ENCODE data around the gene GAB2.

GAB2 gene

DNA sequence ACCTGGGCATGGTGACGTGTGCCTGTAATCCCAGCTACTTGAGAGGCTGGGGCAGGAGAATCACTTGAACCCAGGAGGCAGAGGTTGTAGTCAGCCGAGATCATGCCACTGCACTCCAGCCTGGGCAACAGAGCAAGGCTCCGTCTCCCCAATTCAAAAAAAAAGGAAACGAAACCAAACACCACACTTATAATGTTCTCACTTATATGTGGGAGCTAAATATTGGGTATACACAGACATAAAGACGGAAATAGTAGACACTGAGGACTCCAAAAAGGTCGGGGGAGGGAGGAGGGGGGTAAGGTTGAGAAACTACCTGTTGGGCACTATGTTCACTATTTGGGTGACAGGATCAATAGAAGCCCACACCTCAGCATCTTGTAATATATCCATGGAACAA is 94.3 kb downstream of the GAB2 start:
- ATAC-seq: no peak
- TF ChIP-seq TCF4 (CRISPR knock-in tag; IDR thresholded peaks at IDR 0.05; ENCODE audit: borderline replicate concordance) (no peak), ZNF8 (CRISPR knock-in tag; IDR thresholded peaks at IDR 0.05) (no peak)
- TF ChIP-seq, protein P1, sequence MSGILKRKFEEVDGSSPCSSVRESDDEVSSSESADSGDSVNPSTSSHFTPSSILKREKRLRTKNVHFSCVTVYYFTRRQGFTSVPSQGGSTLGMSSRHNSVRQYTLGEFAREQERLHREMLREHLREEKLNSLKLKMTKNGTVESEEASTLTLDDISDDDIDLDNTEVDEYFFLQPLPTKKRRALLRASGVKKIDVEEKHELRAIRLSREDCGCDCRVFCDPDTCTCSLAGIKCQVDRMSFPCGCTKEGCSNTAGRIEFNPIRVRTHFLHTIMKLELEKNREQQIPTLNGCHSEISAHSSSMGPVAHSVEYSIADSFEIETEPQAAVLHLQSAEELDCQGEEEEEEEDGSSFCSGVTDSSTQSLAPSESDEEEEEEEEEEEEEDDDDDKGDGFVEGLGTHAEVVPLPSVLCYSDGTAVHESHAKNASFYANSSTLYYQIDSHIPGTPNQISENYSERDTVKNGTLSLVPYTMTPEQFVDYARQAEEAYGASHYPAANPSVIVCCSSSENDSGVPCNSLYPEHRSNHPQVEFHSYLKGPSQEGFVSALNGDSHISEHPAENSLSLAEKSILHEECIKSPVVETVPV (CRISPR knock-in tag; IDR thresholded peaks at IDR 0.05): no peak

DNA sequence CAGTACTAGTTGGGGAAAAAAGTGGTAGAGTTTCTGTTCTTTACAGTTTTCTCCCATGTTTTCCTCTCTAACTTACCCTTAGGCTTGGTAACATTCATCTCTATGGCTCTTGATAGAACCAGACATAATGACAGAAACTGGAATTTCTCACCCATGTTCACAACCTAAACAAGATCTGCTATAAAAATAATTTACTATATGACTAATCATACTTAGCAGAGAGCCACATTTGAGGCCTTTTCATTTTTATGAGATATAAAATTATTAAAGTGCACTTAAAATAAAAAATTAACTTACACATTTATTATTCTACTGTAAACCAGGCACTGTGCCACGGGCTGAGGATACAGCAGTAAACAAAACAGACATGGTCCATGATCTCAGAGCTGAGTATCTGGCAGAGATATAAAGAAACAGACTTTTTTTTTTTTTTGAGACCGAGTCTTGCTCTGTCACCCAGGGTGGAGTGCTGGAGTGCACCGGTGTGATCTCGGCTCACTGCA is 98.1 kb downstream of the GAB2 start:
- TF ChIP-seq TCF4 (CRISPR knock-in tag; IDR thresholded peaks at IDR 0.05; ENCODE audit: borderline replicate concordance) (0 out of 2 replicates have a peak, but pooled peaks have one; percentile 58), ZFP30 (CRISPR knock-in tag; IDR thresholded peaks at IDR 0.05) (no peak), ZC3H10 (CRISPR knock-in tag; IDR thresholded peaks at IDR 0.05) (peak; percentile 36; the same call in 1 of the 2 replicates), RARB (CRISPR knock-in tag; IDR thresholded peaks at IDR 0.05) (no peak), ZNF565 (CRISPR knock-in tag; conservative IDR thresholded peaks at IDR 0.05; ENCODE audit: low read depth) (no peak), ARNTL (CRISPR knock-in tag; IDR thresholded peaks at IDR 0.05; ENCODE audit: borderline replicate concordance, low read depth) (no peak), CSDC2 (CRISPR knock-in tag; IDR thresholded peaks at IDR 0.05) (no peak), TOX (CRISPR knock-in tag; IDR thresholded peaks at IDR 0.05; ENCODE audit: borderline replicate concordance) (peak; percentile 81), OSR1 (CRISPR knock-in tag; IDR thresholded peaks at IDR 0.05) (no peak), GLIS3 (CRISPR knock-in tag; IDR thresholded peaks at IDR 0.05) (no peak), ZNF70 (CRISPR knock-in tag; IDR thresholded peaks at IDR 0.05) (no peak), ISL1 (CRISPR knock-in tag; IDR thresholded peaks at IDR 0.05) (peak; percentile 92)
- TF ChIP-seq, protein P2, sequence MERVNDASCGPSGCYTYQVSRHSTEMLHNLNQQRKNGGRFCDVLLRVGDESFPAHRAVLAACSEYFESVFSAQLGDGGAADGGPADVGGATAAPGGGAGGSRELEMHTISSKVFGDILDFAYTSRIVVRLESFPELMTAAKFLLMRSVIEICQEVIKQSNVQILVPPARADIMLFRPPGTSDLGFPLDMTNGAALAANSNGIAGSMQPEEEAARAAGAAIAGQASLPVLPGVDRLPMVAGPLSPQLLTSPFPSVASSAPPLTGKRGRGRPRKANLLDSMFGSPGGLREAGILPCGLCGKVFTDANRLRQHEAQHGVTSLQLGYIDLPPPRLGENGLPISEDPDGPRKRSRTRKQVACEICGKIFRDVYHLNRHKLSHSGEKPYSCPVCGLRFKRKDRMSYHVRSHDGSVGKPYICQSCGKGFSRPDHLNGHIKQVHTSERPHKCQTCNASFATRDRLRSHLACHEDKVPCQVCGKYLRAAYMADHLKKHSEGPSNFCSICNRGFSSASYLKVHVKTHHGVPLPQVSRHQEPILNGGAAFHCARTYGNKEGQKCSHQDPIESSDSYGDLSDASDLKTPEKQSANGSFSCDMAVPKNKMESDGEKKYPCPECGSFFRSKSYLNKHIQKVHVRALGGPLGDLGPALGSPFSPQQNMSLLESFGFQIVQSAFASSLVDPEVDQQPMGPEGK (CRISPR knock-in tag; IDR thresholded peaks at IDR 0.05; ENCODE audit: borderline replicate concordance): peak; percentile 24; the same call in 1 of the 2 replicates
- TF ChIP-seq, protein P3, sequence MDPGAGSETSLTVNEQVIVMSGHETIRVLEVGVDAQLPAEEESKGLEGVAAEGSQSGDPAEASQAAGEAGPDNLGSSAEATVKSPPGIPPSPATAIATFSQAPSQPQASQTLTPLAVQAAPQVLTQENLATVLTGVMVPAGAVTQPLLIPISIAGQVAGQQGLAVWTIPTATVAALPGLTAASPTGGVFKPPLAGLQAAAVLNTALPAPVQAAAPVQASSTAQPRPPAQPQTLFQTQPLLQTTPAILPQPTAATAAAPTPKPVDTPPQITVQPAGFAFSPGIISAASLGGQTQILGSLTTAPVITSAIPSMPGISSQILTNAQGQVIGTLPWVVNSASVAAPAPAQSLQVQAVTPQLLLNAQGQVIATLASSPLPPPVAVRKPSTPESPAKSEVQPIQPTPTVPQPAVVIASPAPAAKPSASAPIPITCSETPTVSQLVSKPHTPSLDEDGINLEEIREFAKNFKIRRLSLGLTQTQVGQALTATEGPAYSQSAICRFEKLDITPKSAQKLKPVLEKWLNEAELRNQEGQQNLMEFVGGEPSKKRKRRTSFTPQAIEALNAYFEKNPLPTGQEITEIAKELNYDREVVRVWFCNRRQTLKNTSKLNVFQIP (CRISPR knock-in tag; IDR thresholded peaks at IDR 0.05; ENCODE audit: borderline replicate concordance, low read depth): no peak
- TF ChIP-seq, protein P1 (CRISPR knock-in tag; IDR thresholded peaks at IDR 0.05): no peak
- TF ChIP-seq, protein P4, sequence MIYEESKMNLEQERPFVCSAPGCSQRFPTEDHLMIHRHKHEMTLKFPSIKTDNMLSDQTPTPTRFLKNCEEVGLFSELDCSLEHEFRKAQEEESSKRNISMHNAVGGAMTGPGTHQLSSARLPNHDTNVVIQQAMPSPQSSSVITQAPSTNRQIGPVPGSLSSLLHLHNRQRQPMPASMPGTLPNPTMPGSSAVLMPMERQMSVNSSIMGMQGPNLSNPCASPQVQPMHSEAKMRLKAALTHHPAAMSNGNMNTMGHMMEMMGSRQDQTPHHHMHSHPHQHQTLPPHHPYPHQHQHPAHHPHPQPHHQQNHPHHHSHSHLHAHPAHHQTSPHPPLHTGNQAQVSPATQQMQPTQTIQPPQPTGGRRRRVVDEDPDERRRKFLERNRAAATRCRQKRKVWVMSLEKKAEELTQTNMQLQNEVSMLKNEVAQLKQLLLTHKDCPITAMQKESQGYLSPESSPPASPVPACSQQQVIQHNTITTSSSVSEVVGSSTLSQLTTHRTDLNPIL (CRISPR knock-in tag; IDR thresholded peaks at IDR 0.05; ENCODE audit: low read depth): 0 out of 2 replicates have a peak, but pooled peaks have one; percentile 66
- ATAC-seq: peak; percentile 85

DNA sequence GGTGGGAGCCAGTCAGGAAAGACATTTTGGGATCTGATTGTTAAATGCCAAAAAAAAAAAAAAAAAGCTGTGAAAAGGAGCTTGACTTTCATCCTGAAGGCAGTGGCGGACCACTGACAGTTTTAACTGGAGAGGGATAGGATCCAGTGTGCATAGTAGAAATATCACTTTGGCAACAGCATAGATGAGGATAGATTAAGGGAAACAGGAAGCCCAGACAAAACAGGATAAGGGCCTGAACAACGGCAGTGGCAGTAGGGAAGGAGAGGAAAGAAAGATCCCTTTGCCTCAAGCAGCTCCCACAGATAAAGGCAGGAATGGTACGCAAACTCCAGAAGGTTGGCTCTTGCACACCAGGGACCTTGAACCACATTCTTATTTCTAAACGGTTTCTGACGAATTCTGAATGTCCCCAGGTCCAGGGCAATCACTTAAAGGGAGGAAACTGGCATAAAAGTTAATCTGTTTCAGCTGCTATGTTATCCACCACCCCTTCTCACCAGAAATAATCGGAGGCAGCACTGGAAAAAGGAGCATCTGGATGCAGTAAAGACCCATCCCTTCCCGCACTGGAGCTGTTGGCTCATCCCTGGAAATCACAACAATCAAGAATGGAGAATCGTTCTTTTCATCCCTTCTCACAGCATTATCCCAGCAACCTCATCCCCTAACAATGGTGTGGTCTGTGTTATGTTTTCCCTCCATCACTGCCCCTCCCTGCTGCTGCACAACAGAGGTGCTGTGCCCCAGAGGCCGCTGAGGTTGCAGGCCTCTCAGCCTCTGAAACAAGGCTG is 99.1 kb downstream of the GAB2 start:
- TF ChIP-seq TCF4 (CRISPR knock-in tag; IDR thresholded peaks at IDR 0.05; ENCODE audit: borderline replicate concordance): peak; percentile 31; the same call in 1 of the 2 replicates
- TF ChIP-seq, protein P3 (CRISPR knock-in tag; IDR thresholded peaks at IDR 0.05; ENCODE audit: borderline replicate concordance, low read depth): no peak
- ATAC-seq: peak; percentile 63

Measured in SK-N-SH treated with all-trans-retinoic acid at 6 μM for 48 hours (cell line).